Measurements from ENCODE around the gene VWA3B. TPM values are rescaled to one million over a fixed set of nuclear protein-coding genes. Genes with fewer than 3 reads are reported as not detected.

The VWA3B gene
- total RNA-seq, 1 donor from 2014 or later: not detected

DNA sequence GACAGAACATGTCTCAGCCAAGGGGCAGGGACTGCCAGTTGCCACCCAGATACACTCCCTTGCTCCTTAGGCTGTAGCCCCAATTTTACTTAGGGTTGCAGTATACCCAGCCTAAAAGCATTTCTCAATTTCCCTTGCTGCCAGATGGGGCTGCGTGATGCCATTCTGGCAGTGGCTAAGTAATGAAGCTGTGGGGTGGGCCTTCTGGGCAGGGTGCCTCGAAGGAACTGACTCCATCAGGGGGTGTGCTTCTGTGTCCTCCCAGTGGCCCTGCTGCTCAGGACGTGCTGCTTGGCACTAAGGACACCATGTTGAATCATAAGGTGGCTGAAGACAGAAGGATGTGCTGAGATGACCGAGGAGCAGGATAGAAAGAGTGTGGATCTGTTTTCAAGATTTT lies 74.2 kb downstream of the VWA3B start:
- peaks cover 4% of the 10 kb centered on the region for H3K4me1 Mint-ChIP-seq (ENCODE audit: low read depth, unreplicated experiment)
- Histone ChIP-seq H2AFZ (ENCODE audit: low read depth, low read length) (no peak overlapping the region), H3K27ac (ENCODE audit: low read depth, low read length) (no peak overlapping the region), H3K79me2 (ENCODE audit: insufficient read depth, low read length) (no peaks in the 10 kb centered on the region), H4K20me1 (ENCODE audit: insufficient read depth, low read length) (no peaks in the 10 kb centered on the region), H3K27me3 (ENCODE audit: insufficient read depth, low read length) (no peaks in the 10 kb centered on the region), H3K9me3 (ENCODE audit: insufficient read depth, low read depth, low read length) (no peaks in the 10 kb centered on the region), H3K9ac (ENCODE audit: low read length) (no peak overlapping the region), H3K4me3 (ENCODE audit: insufficient read depth, low read depth, low read length) (no peak overlapping the region), H3K4me1 (ENCODE audit: insufficient read depth, low read length) (peaks cover 10% of the 10 kb centered on the region), H3K36me3 (ENCODE audit: insufficient read depth, low read length) (no peaks in the 10 kb centered on the region), H3K4me2 (ENCODE audit: low read length) (no peak overlapping the region)
- TF ChIP-seq, protein P1, sequence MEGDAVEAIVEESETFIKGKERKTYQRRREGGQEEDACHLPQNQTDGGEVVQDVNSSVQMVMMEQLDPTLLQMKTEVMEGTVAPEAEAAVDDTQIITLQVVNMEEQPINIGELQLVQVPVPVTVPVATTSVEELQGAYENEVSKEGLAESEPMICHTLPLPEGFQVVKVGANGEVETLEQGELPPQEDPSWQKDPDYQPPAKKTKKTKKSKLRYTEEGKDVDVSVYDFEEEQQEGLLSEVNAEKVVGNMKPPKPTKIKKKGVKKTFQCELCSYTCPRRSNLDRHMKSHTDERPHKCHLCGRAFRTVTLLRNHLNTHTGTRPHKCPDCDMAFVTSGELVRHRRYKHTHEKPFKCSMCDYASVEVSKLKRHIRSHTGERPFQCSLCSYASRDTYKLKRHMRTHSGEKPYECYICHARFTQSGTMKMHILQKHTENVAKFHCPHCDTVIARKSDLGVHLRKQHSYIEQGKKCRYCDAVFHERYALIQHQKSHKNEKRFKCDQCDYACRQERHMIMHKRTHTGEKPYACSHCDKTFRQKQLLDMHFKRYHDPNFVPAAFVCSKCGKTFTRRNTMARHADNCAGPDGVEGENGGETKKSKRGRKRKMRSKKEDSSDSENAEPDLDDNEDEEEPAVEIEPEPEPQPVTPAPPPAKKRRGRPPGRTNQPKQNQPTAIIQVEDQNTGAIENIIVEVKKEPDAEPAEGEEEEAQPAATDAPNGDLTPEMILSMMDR (IDR thresholded peaks at IDR 0.05; ENCODE audit: insufficient read depth, low read depth, low read length): no peak
- no peak for TF ChIP-seq EZH2 (IDR thresholded peaks at IDR 0.05; ENCODE audit: insufficient read depth, low read length)
- H3K9me3 Mint-ChIP-seq (ENCODE audit: unreplicated experiment): no peaks in the 10 kb centered on the region
- no peak overlapping the region for H3K27ac Mint-ChIP-seq (ENCODE audit: unreplicated experiment)
- H3K4me3 Mint-ChIP-seq (ENCODE audit: unreplicated experiment): no peak overlapping the region
- FAIRE-seq: no peak
- no peak for DNase-seq (ENCODE audit: low read depth)
- H3K36me3 Mint-ChIP-seq (ENCODE audit: low read depth, unreplicated experiment): no peaks in the 10 kb centered on the region
- peaks cover 25% of the 10 kb centered on the region for H3K27me3 Mint-ChIP-seq (ENCODE audit: low read depth, unreplicated experiment)

DNA sequence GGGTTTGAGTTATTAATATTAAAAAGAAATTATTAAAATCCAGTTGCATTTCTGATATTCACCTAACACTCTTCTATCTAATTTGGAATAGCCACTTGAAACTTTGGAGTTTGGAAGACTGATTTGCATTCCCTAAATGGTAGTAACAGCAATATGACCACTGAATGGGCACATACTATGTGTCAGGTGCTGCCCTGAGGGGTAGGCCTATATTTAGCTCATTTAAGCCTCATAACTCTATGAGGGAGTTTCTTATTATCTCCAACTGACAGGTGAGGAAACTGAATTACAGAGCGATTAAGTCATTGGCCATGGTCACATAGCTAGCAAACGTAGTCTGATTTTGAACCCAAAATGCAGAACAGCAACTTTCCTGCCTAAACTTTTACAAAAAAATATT lies 77.3 kb downstream of the VWA3B start:
- DNase-seq (ENCODE audit: low read depth): no peak

DNA sequence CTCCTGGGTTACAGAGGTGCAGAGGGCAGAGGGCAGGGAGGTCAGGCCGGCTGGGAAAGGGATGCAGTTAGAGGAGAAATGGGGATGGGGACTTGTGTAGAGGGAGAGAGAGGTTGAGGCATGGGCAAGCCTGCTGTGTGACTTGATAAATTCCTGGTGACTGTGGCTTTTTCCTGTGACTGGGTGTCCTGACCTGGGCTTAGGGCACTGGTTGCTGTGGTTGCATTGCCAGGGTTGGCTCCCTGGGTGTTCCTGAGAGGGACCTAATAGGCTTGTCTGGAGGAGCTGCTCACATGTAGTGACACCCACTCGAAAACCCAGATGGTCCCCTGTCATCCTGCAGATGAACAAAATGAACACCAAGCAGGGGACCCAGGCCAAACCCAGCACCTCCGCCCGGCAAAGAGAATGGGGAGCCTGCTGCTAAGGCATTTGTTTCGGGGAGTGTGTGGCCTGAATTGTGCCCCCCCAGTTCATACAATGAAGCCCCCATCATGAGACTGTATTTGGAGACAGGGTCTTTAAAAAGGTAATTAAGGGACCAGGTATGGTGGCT lies 78.6 kb downstream of the VWA3B start:
- no peak for FAIRE-seq
- Histone ChIP-seq H3K79me2 (ENCODE audit: insufficient read depth, low read length) (no peaks in the 10 kb centered on the region), H3K9ac (ENCODE audit: low read length) (no peak overlapping the region), H4K20me1 (ENCODE audit: insufficient read depth, low read length) (no peaks in the 10 kb centered on the region), H2AFZ (ENCODE audit: low read depth, low read length) (no peak overlapping the region), H3K36me3 (ENCODE audit: insufficient read depth, low read length) (no peaks in the 10 kb centered on the region), H3K9me3 (ENCODE audit: insufficient read depth, low read depth, low read length) (no peaks in the 10 kb centered on the region), H3K4me3 (ENCODE audit: insufficient read depth, low read depth, low read length) (no peak overlapping the region), H3K4me2 (ENCODE audit: low read length) (no peak overlapping the region), H3K4me1 (ENCODE audit: insufficient read depth, low read length) (peaks cover 13% of the 10 kb centered on the region), H3K27me3 (ENCODE audit: insufficient read depth, low read length) (no peaks in the 10 kb centered on the region), H3K27ac (ENCODE audit: low read depth, low read length) (no peak overlapping the region)
- TF ChIP-seq, protein P1 (IDR thresholded peaks at IDR 0.05; ENCODE audit: insufficient read depth, low read depth, low read length): no peak
- no peak for TF ChIP-seq EZH2 (IDR thresholded peaks at IDR 0.05; ENCODE audit: insufficient read depth, low read length)
- Mint-ChIP-seq H3K4me1 (ENCODE audit: low read depth, unreplicated experiment) (no peaks in the 10 kb centered on the region), H3K36me3 (ENCODE audit: low read depth, unreplicated experiment) (no peaks in the 10 kb centered on the region), H3K27me3 (ENCODE audit: low read depth, unreplicated experiment) (peaks cover 29% of the 10 kb centered on the region), H3K9me3 (ENCODE audit: unreplicated experiment) (peaks cover 3% of the 10 kb centered on the region), H3K4me3 (ENCODE audit: unreplicated experiment) (no peak overlapping the region), H3K27ac (ENCODE audit: unreplicated experiment) (no peak overlapping the region)
- no peak for DNase-seq (ENCODE audit: low read depth)

More for the DNA sequence above, 77.3 kb downstream of the VWA3B start:
- Histone ChIP-seq H3K4me2 (ENCODE audit: low read length) (no peak overlapping the region), H3K36me3 (ENCODE audit: insufficient read depth, low read length) (no peaks in the 10 kb centered on the region), H3K27me3 (ENCODE audit: insufficient read depth, low read length) (no peaks in the 10 kb centered on the region), H3K9ac (ENCODE audit: low read length) (no peak overlapping the region), H2AFZ (ENCODE audit: low read depth, low read length) (no peak overlapping the region), H3K4me3 (ENCODE audit: insufficient read depth, low read depth, low read length) (no peak overlapping the region), H3K4me1 (ENCODE audit: insufficient read depth, low read length) (peaks cover 13% of the 10 kb centered on the region), H3K9me3 (ENCODE audit: insufficient read depth, low read depth, low read length) (no peaks in the 10 kb centered on the region), H4K20me1 (ENCODE audit: insufficient read depth, low read length) (no peaks in the 10 kb centered on the region), H3K27ac (ENCODE audit: low read depth, low read length) (no peak overlapping the region), H3K79me2 (ENCODE audit: insufficient read depth, low read length) (no peaks in the 10 kb centered on the region)
- Mint-ChIP-seq H3K9me3 (ENCODE audit: unreplicated experiment) (peaks cover 3% of the 10 kb centered on the region), H3K27me3 (ENCODE audit: low read depth, unreplicated experiment) (peaks cover 32% of the 10 kb centered on the region), H3K4me1 (ENCODE audit: low read depth, unreplicated experiment) (no peaks in the 10 kb centered on the region), H3K27ac (ENCODE audit: unreplicated experiment) (no peak overlapping the region), H3K36me3 (ENCODE audit: low read depth, unreplicated experiment) (no peaks in the 10 kb centered on the region), H3K4me3 (ENCODE audit: unreplicated experiment) (no peak overlapping the region)
- TF ChIP-seq, protein P1 (IDR thresholded peaks at IDR 0.05; ENCODE audit: insufficient read depth, low read depth, low read length): no peak
- no peak for FAIRE-seq

All from astrocyte (in vitro differentiated cells and primary cell).